NCI-H1092 treated with DMSO at 0.1 percent for 48 hours (cell line): ENCODE results near the gene GCG.

Experiments
- DNase-seq: peaks from one replicate; lab custom pipeline; 2025; lab: John Stamatoyannopoulos, UW

GCG gene

GRCh38 chr2:162149466-162149865 is 2.6 kb downstream of the GCG start:
- no peak for DNase-seq

DNA sequence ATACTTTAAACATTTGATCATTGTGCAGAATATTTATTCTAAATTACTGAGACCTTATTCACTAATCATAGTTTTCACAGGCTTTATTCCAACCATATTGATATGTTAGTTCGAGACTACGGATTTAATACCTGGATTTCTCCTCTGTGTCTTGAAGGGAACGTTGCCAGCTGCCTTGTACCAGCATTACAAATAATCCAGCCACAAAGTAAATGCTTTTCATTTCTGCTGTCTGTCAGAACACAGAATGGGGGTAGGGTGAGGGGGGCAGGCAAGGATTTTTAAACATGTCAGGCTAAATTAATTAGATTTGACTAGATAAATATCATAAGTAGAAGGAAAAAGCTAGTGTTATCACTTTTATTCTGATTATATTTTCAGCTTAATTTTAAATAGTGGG is 3.1 kb downstream of the GCG start:
- DNase-seq, result no peak

DNA sequence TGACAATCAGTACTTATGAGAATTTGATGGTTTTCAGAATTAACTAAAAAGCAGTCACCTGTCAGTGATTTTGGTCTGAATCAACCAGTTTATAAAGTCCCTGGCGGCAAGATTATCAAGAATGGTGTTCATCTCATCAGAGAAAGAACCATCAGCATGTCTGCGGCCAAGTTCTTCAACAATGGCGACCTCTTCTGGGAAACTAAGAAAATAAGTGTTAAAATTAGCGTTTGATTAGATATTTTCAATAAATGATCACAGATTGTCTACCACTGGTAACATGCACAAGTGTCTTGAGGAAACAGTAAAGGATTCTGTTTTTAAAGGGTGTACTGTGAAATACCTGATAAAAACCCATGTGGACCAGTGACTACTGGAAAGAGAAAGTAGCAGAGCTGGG is 8.1 kb downstream of the GCG start:
- no peak for DNase-seq

GRCh38 chr2:162138310-162138709 is 13.7 kb downstream of the GCG start:
- DNase-seq, result no peak

DNA sequence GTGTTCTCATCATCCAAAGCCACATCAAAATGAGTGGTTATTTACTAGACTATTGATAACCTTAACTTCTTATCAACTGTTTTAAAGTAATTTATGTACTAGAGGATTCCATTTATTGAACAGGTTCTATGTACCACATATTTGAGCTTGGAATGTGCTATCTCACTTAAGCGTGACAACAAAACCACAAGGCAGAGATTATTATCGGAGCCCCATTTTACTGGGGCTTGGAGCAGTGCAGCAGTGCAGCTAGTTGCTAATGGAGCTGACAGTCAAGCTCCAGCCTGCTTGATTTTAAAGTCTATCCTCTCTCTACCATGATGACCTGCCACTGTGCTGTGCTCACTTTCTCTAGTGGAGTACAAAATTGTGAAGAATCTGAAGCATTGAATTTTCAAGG is 24.6 kb downstream of the GCG start:
- DNase-seq, result no peak

- DNase-seq, result no peak
Observed at GRCh38 chr2:162126527-162126926, 25.5 kb downstream of the GCG start.

DNA sequence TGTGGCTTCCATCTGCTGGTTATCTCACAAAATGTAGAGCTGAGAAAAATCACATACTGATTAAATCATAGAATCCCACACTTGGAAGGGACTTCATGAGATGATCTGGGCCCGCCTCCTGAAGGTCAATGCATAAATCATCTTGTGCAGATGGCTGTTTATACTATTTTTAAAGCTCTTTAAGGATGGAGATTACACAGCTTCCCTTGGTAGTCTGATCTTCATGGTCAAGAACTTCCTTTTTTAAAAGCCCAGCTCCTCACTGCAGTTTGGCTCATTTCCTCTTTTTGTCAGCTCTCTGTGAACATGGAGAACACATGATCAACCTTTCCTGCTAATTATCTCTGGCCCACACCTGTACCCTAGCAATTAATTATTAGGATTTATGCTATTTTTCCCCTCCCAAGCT is 25.9 kb downstream of the GCG start:
- DNase-seq, result no peak

DNA sequence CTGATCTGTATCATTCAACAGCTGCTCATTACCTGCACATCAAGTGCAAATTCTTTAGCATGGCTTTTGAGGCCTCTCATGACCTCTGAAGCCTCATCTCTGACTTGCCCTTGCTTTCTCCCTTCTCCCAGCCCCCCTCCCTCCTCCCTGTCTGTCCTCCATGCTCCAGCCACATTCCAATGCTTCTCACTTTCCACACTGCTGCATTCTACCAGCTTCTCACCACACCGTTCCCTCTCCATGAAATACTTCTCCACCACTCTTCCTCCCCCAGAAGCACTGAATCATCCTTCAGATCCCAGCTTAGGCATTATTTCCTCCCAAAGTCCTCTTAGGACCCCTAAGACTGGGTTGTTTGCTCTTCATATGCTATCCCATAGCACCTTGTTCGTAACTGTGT is 26.9 kb downstream of the GCG start:
- DNase-seq, result no peak

GRCh38 chr2:162123806-162124758 is 28.0 kb downstream of the GCG start:
- peak; percentile 53 for DNase-seq

DNA sequence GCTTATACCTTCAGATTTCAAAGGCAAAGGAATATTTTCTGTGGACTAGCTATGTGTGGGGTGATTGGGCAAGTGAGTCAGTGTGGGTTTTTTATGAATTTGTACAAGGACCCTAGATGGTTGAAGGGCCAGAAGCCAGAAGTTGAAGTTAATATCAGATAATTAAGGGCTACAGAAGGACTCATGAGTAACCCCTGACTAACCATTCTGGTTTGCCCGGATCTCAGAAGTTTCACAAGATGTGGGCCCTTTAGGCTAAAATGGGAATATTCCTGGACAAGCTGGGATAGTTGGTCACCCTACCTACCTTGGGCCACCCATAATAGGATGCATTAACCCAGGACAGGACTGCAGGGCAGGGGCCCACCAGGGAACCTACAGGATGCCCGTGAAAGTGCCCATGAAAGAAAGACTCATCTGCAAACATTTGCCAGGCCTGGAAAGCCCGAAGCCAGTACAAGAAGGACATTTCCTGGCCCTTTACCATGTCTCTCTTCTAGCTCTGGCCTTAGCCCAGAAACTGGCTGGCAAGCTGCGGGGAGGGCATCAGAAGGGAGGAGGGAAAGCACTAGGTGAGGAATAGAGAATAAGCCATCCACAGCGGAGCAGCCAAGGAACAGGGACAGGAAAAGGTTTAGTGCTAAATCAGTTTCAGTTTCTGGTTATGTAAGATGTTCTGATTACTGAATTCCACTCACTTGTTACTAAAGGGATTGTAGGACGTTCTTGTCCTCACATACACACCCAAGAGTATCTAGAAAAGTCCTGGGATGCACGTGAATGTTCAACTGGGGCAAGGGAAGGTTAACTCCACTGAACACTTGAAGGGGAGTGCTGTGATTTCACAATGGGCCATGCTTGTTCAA is 33.6 kb downstream of the GCG start:
- DNase-seq, result no peak

GRCh38 chr2:162116352-162116751 is 35.7 kb downstream of the GCG start:
- no peak for DNase-seq

DNA sequence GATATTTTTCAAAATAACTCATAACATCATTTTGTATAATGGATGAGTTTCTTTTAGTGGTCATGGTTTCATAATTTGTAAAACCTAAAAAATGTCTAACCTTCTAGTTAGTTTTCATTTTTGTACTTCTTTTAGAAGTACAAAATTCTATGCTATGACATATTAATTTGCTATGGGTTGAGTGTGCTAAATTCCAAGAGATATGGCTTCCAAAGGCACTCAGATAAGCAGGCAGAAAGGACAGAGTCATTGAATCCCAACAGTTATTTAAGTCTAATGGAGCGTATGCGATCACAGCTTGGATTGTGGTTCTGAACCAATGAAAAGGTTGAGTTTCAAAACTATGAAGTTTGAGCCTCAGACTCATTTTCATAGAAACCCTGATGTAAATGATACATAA is 37.0 kb downstream of the GCG start:
- no peak for DNase-seq

DNA sequence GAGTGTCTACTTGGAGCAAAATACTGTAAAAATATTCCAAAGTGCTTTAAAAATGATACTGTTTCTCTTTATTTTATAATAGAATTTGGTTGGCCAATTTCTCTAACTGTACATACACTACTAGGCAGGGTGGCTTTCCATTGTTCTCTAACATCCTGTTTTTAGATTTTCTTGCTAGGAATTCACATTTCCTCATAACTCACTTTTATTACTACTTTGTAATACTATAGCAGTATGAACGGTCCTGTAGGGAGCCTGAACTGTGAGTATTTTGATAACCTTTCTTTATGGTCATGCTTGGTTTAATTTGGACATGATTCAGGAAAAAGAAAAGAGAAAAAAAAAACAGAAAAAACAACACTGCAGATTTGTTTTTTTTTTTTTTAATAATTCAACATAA is 37.8 kb downstream of the GCG start:
- DNase-seq, result no peak

GRCh38 chr2:162113776-162114168 is 38.3 kb downstream of the GCG start:
- no peak for DNase-seq

DNA sequence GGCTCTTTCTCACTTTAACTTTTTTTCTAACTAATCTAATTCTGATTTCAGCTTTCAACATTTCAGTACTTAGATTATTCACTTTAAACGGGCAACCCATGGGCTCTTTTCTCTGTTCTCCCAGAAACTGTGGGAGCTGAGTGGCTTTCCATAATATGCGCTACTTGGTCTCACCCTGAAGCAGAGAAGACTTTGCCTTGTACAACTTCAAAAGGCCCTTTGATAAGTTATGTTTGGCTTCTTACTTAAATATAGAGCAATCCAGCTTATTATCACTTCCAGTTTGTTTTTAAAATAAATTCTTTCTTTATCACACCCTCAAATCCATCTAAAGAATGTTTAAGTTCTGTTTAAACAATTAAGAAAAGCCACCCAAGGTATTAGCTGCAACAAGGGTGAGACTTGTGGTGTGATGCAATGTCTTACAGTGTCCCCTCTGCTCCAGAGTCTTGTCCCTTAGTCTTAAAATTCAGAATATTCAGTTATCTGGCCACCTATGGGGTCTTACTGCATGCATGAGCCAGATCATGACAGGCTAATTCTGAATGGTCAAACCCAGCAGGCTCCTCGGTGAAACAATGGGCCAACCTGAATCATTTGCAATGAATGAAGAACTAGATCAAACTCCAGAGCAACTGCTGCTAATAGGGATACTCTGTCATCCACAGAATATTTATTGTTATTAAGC is 38.8 kb downstream of the GCG start:
- DNase-seq, result no peak

DNA sequence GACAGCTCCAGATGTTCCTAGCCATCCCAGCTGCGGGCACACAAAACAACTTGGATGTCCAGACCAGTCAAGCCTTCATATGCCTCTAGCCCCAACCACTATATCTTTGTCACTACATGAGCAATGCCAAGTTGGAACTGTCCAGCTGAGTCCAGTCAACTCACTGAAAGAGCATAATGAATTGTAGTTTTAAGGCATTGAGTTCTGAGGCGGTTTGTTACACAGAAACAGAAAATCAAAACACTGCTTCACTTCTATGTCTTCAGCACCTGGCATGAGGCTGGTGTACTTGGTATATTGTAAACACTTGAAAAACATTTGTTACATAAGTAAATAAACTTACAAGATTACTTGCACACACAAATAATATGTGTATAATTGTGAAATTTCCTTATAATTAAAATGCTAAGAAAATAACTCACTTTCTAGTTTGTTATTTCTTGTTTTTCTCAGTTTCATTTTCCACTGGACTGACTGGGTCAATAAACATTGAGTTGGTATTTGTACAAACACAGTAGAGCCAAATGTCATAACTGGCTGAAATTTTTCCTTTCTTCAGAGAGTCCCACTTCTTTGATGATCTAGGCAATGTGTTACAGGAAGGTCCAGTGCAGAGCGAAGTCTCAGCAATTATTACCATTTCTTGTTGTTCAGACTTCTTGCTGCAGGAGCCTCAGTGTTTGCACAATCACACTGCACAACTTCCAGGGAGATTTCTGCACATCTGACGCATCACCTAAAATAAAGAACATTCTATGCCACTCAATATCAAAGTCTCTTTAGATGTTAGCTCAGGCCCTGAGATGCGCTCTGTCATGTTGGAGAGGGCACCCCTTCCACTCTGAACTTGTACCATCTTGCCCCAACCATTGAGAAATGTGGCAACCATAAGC is 39.8 kb downstream of the GCG start:
- DNase-seq, result no peak

DNA sequence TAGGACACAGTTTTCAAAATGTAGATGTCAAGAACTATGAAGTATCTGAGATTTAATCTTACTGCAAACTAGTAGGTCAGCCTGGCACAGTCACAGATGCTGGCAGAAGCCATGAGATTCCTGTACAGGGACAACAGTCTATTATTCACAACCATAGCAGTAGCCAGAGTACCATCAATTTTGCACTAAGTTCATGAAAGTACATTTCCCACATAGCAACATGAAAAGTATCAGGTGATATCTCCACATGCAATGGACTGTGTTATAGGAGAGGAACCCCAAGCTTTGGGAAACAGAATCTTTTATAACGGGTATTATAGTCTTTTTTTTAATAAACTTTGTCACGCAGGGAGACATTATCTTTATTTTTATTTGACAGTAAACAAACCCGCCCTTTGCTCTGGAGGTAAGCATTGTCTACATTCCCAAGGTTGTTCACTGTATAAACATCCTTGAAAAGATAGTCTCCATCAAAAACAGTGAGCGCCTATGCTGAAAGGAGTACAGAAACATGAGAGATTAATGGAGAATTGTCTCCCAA is 44.6 kb downstream of the GCG start:
- DNase-seq, result no peak

DNA sequence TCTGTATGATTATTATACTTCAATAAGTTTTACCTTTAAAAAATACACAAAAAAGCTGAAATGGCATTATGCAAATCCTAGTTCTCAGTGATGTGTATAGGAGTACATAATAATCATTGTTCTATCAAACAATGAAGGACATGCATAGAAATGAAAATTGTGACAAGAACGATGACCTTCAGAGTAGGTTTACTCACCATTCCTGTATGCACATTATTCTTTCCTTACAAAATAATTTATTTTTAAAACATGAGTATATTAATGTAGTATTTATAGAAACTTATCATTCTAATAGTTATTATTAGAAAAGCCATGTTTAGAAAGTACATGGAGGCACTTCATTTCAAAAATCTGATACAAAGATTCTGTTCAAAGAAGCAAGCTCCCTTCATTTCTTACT is 45.3 kb downstream of the GCG start:
- no peak for DNase-seq

GRCh38 chr2:162106146-162106551 is 45.9 kb downstream of the GCG start:
- DNase-seq, result no peak

- peak; percentile 38 for DNase-seq
Observed at GRCh38 chr2:162103443-162104009, 48.5 kb downstream of the GCG start.

DNA sequence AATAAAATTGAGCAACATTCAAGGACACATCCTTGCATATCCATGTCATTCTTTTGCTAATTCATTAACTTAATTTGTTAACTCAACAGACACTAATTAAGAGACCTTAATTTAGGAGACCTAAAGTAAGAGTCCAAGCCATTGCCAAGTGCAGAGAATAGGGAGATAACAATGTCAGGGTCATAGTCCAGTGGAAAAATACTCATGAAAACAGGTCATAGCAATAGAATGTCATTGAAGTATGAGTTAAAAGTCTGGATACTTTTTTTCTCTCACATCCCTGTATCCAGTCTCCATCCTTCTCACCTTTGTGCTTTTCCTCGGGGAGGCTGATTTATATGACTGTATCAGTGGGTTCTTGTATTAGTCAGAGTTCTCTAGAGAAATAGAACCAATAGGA is 51.5 kb downstream of the GCG start:
- DNase-seq, result no peak
